Hepatocyte (in vitro differentiated cells): ENCODE results near the gene GYPC. TPM values are rescaled to one million over a fixed set of nuclear protein-coding genes. Genes with fewer than 3 reads are reported as not detected.

Source experiments
- DNase-seq: peaks from one replicate; pipeline ENCODE4 v3.0.0-alpha.2; 2016; ENCODE audit warnings: low spot score
- H2AFZ ChIP-seq: fragments of 200-600 bp; sonication (generic); 2 replicates; pipeline ENCODE4 v1.6.0; 2016; ENCODE audit warnings: antibody characterized with exemption, mild to moderate bottlenecking
- H3K27ac ChIP-seq: fragments of 200-600 bp; sonication (generic); 2 replicates; pipeline ENCODE4 v1.5.1; 2016; ENCODE audit warnings: mild to moderate bottlenecking
- H3K27me3 ChIP-seq: fragments of 200-600 bp; sonication (generic); 2 replicates; pipeline ENCODE4 v1.6.1; 2016
- H3K36me3 ChIP-seq: fragments of 200-600 bp; sonication (generic); replicated peaks from 2 replicates; pipeline ENCODE4 v1.5.1; 2016; ENCODE audit warnings: low read depth; ENCODE audit not compliant: insufficient read depth
- H3K4me1 ChIP-seq: fragments of 200-600 bp; sonication (generic); 2 replicates; pipeline ENCODE4 v1.5.1; 2016; ENCODE audit warnings: mild to moderate bottlenecking, moderate library complexity; ENCODE audit not compliant: insufficient read depth
- H3K4me2 ChIP-seq: fragments of 200-600 bp; sonication (generic); 2 replicates; pipeline ENCODE4 v1.6.0; 2016
- H3K4me3 ChIP-seq: fragments of 200-600 bp; sonication (generic); 2 replicates; pipeline ENCODE4 v1.5.1; 2016; ENCODE audit warnings: mild to moderate bottlenecking
- H3K79me2 ChIP-seq: fragments of 200-600 bp; sonication (generic); 2 replicates; pipeline ENCODE4 v1.6.0; 2017; ENCODE audit warnings: mild to moderate bottlenecking
- H3K9me2 ChIP-seq: fragments of 200-600 bp; sonication (generic); replicated peaks from 2 replicates; pipeline ENCODE4 v1.6.0; 2017; ENCODE audit warnings: mild to moderate bottlenecking; ENCODE audit not compliant: insufficient read depth
- H3K9me3 ChIP-seq: fragments of 200-600 bp; sonication (generic); 2 replicates; pipeline ENCODE4 v1.5.1; 2016; ENCODE audit warnings: low read depth, mild to moderate bottlenecking
- H4K20me1 ChIP-seq: fragments of 200-600 bp; sonication (generic); 2 replicates; pipeline ENCODE4 v1.6.0; 2016; ENCODE audit warnings: mild to moderate bottlenecking; ENCODE audit not compliant: insufficient read depth, poor library complexity, severe bottlenecking
- CTCF ChIP-seq: fragments of 200-600 bp; sonication (generic); IDR thresholded peaks from 2 replicates; pipeline ENCODE4 v1.5.1; 2016; ENCODE audit warnings: antibody characterized with exemption, mild to moderate bottlenecking; ENCODE audit not compliant: poor library complexity
- EZH2 ChIP-seq: fragments of 200-600 bp; sonication (generic); IDR thresholded peaks from 2 replicates; pipeline ENCODE4 v1.6.1; 2016; ENCODE audit warnings: antibody characterized with exemption, mild to moderate bottlenecking, borderline replicate concordance
- EZH2phosphoT487 ChIP-seq: fragments of 200-600 bp; sonication (generic); IDR thresholded peaks from one replicate; pipeline ENCODE4 v1.6.1; 2018; ENCODE audit warnings: antibody characterized with exemption, mild to moderate bottlenecking, low read depth, moderate library complexity; ENCODE audit not compliant: unreplicated experiment, severe bottlenecking
- WGBS: methylation state at CpG from one replicate; pipeline ENCODE4 v1.1.6; 2016; ENCODE audit warnings: low lambda C conversion rate; ENCODE audit errors: missing lambda C conversion rate; 5-methylcytosine and 5-hydroxymethylcytosine counted together
- polyA plus RNA-seq: library from polyadenylated mRNA; unstranded; fragments of >200 nt; fragmentation: Nextera tagmentation; extraction: Ambion mirVana; gene quantifications from 2 replicates; pipeline ENCODE4 v1.2.1, GENCODE V29; 2016
- total RNA-seq: library from RNA; depleted of rRNA; stranded (reverse); fragments of >200 nt; gene quantifications from 2 replicates; pipeline ENCODE4 v1.2.3, GENCODE V29; 2014

Gene GYPC
- total and polyA plus RNA-seq, 2 experiments from 2014 or later, result 35.0 to 87.7 TPM

- H4K20me1 ChIP-seq, result no peaks in the 10 kb centered on the region
- H3K4me1 ChIP-seq, result peaks cover 18% of the 10 kb centered on the region
- peaks cover 24% of the 10 kb centered on the region for H3K79me2 ChIP-seq
- no peak overlapping the region for H3K4me3 ChIP-seq
- H3K27ac ChIP-seq, result peak overlapping the region; percentile 93
- H3K36me3 ChIP-seq, result no peaks in the 10 kb centered on the region
- H3K9me3 ChIP-seq, result no peaks in the 10 kb centered on the region
- TF ChIP-seq CTCF, result no peak
- TF ChIP-seq EZH2phosphoT487, result no peak
- TF ChIP-seq EZH2, result no peak
- no peaks in the 10 kb centered on the region for H3K27me3 ChIP-seq
- H3K4me2 ChIP-seq, result peak overlapping the region; percentile 92
- no peaks in the 10 kb centered on the region for H3K9me2 ChIP-seq
- no peak for DNase-seq
- 57% methylated on average over 10 of the region's 10 CpGs for WGBS
- H2AFZ ChIP-seq, result no peak overlapping the region
These were observed 3.1 kb downstream of the GYPC start for GRCh38 chr2:126658905-126659561.

GRCh38 chr2:126659562-126660467, 3.9 kb downstream of the GYPC start:
- Histone ChIP-seq H3K27me3 (no peaks in the 10 kb centered on the region), H3K9me2 (no peaks in the 10 kb centered on the region), H3K4me1 (peaks cover 16% of the 10 kb centered on the region), H3K36me3 (no peaks in the 10 kb centered on the region), H3K27ac (peak overlapping the region; percentile 93), H3K9me3 (no peaks in the 10 kb centered on the region), H3K4me3 (no peak overlapping the region), H3K4me2 (peak overlapping the region; percentile 92), H3K79me2 (peaks cover 24% of the 10 kb centered on the region), H4K20me1 (no peaks in the 10 kb centered on the region), H2AFZ (no peak overlapping the region)
- 97% methylated on average over 23 of the region's 23 CpGs for whole genome bisulfite sequencing
- TF ChIP-seq EZH2 (no peak), EZH2phosphoT487 (no peak), CTCF (no peak)
- no peak for DNase-seq

- no peak overlapping the region for H3K27ac ChIP-seq
These were observed 5.0 kb downstream of the GYPC start for GRCh38 chr2:126660971-126661370.

More at GRCh38 chr2:126660971-126661370, 5.0 kb downstream of the GYPC start:
- no peak for TF ChIP-seq EZH2phosphoT487
- TF ChIP-seq EZH2, result no peak
- TF ChIP-seq CTCF, result no peak
- no peak for DNase-seq
- Histone ChIP-seq H3K4me2 (no peak overlapping the region), H3K4me3 (no peak overlapping the region), H2AFZ (no peak overlapping the region), H4K20me1 (no peaks in the 10 kb centered on the region), H3K27me3 (no peaks in the 10 kb centered on the region), H3K4me1 (peaks cover 11% of the 10 kb centered on the region), H3K36me3 (no peaks in the 10 kb centered on the region), H3K9me2 (no peaks in the 10 kb centered on the region), H3K9me3 (no peaks in the 10 kb centered on the region), H3K79me2 (peaks cover 32% of the 10 kb centered on the region)
- WGBS, result 92% methylated on average over 7 of the region's 7 CpGs
